Measurements from ENCODE around the gene MAP6. TPM values are rescaled to one million over a fixed set of nuclear protein-coding genes. Genes with fewer than 3 reads are reported as not detected.

Gene MAP6
- total and polyA plus RNA-seq, 9 of the 15 experiments (the other 6 are each of a cell fraction or from before 2014, with no cell fraction given): not detected

GRCh38 chr11:75554258-75555022 is 114.4 kb downstream of the MAP6 start (continued):
- TF ChIP-seq ZNF165 (CRISPR knock-in tag; IDR thresholded peaks at IDR 0.05; ENCODE audit: borderline replicate concordance) (no peak), ARNT (IDR thresholded peaks at IDR 0.05) (no peak), YY1 (IDR thresholded peaks at IDR 0.05; ENCODE audit: borderline replicate concordance in 1 of 3, control insufficient read depth in 1 of 3, extremely low read depth in 1 of 3, insufficient read depth in 3 of 3, insufficient read length in 1 of 3, insufficient replicate concordance in 2 of 3, low read depth in 1 of 3, low read length in 2 of 3) (no peak), SUPT5H (IDR thresholded peaks at IDR 0.05) (no peak), ELK1 (CRISPR knock-in tag; IDR thresholded peaks at IDR 0.05) (no peak), HINFP (tag; conservative IDR thresholded peaks at IDR 0.05; ENCODE audit: low read depth) (no peak), KLF1 (tag; IDR thresholded peaks at IDR 0.05) (no peak), MTA1 (IDR thresholded peaks at IDR 0.05; ENCODE audit: borderline replicate concordance) (no peak), ZNF431 (CRISPR knock-in tag; IDR thresholded peaks at IDR 0.05) (no peak), RERE (CRISPR knock-in tag; IDR thresholded peaks at IDR 0.05; ENCODE audit: borderline replicate concordance) (no peak), ELF1 (tag; IDR thresholded peaks at IDR 0.05) (no peak), CBFA2T3 (IDR thresholded peaks at IDR 0.05) (peak; percentile 39; the same call in 1 of the 2 replicates), TAF1 (IDR thresholded peaks at IDR 0.05; ENCODE audit: control insufficient read depth, extremely low read depth, insufficient read depth, low read length, severe bottlenecking) (no peak), RFX1 (IDR thresholded peaks at IDR 0.05) (no peak), NUFIP1 (IDR thresholded peaks at IDR 0.05; ENCODE audit: partially characterized antibody) (no peak), ZFPM2 (CRISPR knock-in tag; IDR thresholded peaks at IDR 0.05) (0 out of 2 replicates have a peak, but pooled peaks have one; percentile 12)
- TF ChIP-seq, protein P1, sequence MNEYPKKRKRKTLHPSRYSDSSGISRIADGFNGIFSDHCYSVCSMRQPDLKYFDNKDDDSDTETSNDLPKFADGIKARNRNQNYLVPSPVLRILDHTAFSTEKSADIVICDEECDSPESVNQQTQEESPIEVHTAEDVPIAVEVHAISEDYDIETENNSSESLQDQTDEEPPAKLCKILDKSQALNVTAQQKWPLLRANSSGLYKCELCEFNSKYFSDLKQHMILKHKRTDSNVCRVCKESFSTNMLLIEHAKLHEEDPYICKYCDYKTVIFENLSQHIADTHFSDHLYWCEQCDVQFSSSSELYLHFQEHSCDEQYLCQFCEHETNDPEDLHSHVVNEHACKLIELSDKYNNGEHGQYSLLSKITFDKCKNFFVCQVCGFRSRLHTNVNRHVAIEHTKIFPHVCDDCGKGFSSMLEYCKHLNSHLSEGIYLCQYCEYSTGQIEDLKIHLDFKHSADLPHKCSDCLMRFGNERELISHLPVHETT (CRISPR knock-in tag; conservative IDR thresholded peaks at IDR 0.05 in 1 of 2, IDR thresholded peaks at IDR 0.05 in 1 of 2): no peak

All from K562 (cell line).